Mucosa of rectum (tissue), 2 donors: ENCODE results near the gene SLC1A2.

Source experiments
- H3K27ac ChIP-seq, 2 donors: one replicate each; pipeline ENCODE4 v1.7.0; 2013; ENCODE audit warnings: inconsistent platforms in 2 of 2, low read depth in 2 of 2, low read length in 2 of 2
- H3K27me3 ChIP-seq, 2 donors: one replicate each; pipeline ENCODE4 v1.7.0; 2013; ENCODE audit warnings: low read length in 2 of 2; ENCODE audit not compliant: control insufficient read depth in 2 of 2, insufficient read depth in 2 of 2
- H3K36me3 ChIP-seq, 2 donors: one replicate each; pipeline ENCODE4 v1.7.0; 2013; ENCODE audit warnings: low read length in 2 of 2; ENCODE audit not compliant: control insufficient read depth in 2 of 2, insufficient read depth in 2 of 2
- H3K4me1 ChIP-seq, 2 donors: one replicate each; pipeline ENCODE4 v1.7.0; 2013; ENCODE audit warnings: low read length in 2 of 2, mild to moderate bottlenecking in 1 of 2; ENCODE audit not compliant: control insufficient read depth in 2 of 2, insufficient read depth in 2 of 2
- H3K4me3 ChIP-seq, 2 donors: one replicate each; pipeline ENCODE4 v1.7.0; 2013; ENCODE audit warnings: low read length in 2 of 2
- H3K9ac ChIP-seq, 2 donors: one replicate each; pipeline ENCODE4 v1.7.0; 2013; ENCODE audit warnings: low read length in 2 of 2, low read depth in 1 of 2, mild to moderate bottlenecking in 1 of 2
- H3K9me3 ChIP-seq, 2 donors: one replicate each; pipeline ENCODE4 v1.7.0; 2013; ENCODE audit warnings: low read length in 2 of 2; ENCODE audit not compliant: control insufficient read depth in 2 of 2
- donor health status: healthy.
- donor health status: Normal muscosa, but diverticular disease.

SLC1A2 gene

GRCh38 chr11:35377262-35377661, 42.1 kb downstream of the SLC1A2 start:
- H3K27ac ChIP-seq: no peak overlapping the region
- H3K9ac ChIP-seq: no peak overlapping the region
- no peaks in the 10 kb centered on the region for H3K9me3 ChIP-seq
- no peaks in the 10 kb centered on the region for H3K36me3 ChIP-seq
- no peak overlapping the region for H3K4me3 ChIP-seq
- no peaks in the 10 kb centered on the region for H3K4me1 ChIP-seq
- H3K27me3 ChIP-seq: no peaks in the 10 kb centered on the region

- no peak overlapping the region for H3K9ac ChIP-seq
- no peaks in the 10 kb centered on the region for H3K27me3 ChIP-seq
- H3K9me3 ChIP-seq: no peaks in the 10 kb centered on the region
- H3K4me3 ChIP-seq: no peak overlapping the region
- H3K27ac ChIP-seq: no peak overlapping the region
- H3K36me3 ChIP-seq: no peaks in the 10 kb centered on the region
- H3K4me1 ChIP-seq: no peaks in the 10 kb centered on the region
Measured at GRCh38 chr11:35376613-35377012, 42.7 kb downstream of the SLC1A2 start.

- no peaks in the 10 kb centered on the region for H3K27me3 ChIP-seq
- no peak overlapping the region for H3K9ac ChIP-seq
- H3K36me3 ChIP-seq: no peaks in the 10 kb centered on the region
- H3K27ac ChIP-seq: no peak overlapping the region
- H3K4me3 ChIP-seq: no peak overlapping the region
- no peaks in the 10 kb centered on the region for H3K9me3 ChIP-seq
- no peaks in the 10 kb centered on the region for H3K4me1 ChIP-seq
Measured at GRCh38 chr11:35376118-35376510, 43.2 kb downstream of the SLC1A2 start.

- H3K9me3 ChIP-seq: no peaks in the 10 kb centered on the region
- no peak overlapping the region for H3K4me3 ChIP-seq
- H3K4me1 ChIP-seq: no peaks in the 10 kb centered on the region
- no peaks in the 10 kb centered on the region for H3K36me3 ChIP-seq
- no peak overlapping the region for H3K9ac ChIP-seq
- no peak overlapping the region for H3K27ac ChIP-seq
- no peaks in the 10 kb centered on the region for H3K27me3 ChIP-seq
Measured at GRCh38 chr11:35375332-35376117, 43.8 kb downstream of the SLC1A2 start.

- Histone ChIP-seq H3K4me1 (no peaks in the 10 kb centered on the region), H3K9me3 (no peaks in the 10 kb centered on the region), H3K4me3 (no peak overlapping the region), H3K9ac (no peak overlapping the region), H3K27ac (no peak overlapping the region), H3K36me3 (no peaks in the 10 kb centered on the region), H3K27me3 (no peaks in the 10 kb centered on the region)
Measured at GRCh38 chr11:35373284-35373933, 45.9 kb downstream of the SLC1A2 start.

- Histone ChIP-seq H3K36me3 (no peaks in the 10 kb centered on the region), H3K27me3 (no peaks in the 10 kb centered on the region), H3K4me1 (no peaks in the 10 kb centered on the region), H3K27ac (no peak overlapping the region), H3K9me3 (no peaks in the 10 kb centered on the region), H3K4me3 (no peak overlapping the region), H3K9ac (no peak overlapping the region)
Measured at GRCh38 chr11:35372565-35373283, 46.6 kb downstream of the SLC1A2 start.

- Histone ChIP-seq H3K4me1 (peaks cover 0 to 7% of the 10 kb centered on the region in 2 donors), H3K27me3 (no peaks in the 10 kb centered on the region), H3K9me3 (no peaks in the 10 kb centered on the region), H3K36me3 (no peaks in the 10 kb centered on the region), H3K9ac (no peak overlapping the region), H3K4me3 (no peak overlapping the region), H3K27ac (no peak overlapping the region)
Measured at GRCh38 chr11:35367491-35367890, 51.9 kb downstream of the SLC1A2 start.

- no peak overlapping the region for H3K27ac ChIP-seq
Measured at GRCh38 chr11:35366798-35367197, 52.6 kb downstream of the SLC1A2 start.

GRCh38 chr11:35365961-35366360, 53.4 kb downstream of the SLC1A2 start:
- Histone ChIP-seq H3K36me3 (no peaks in the 10 kb centered on the region), H3K9me3 (no peaks in the 10 kb centered on the region), H3K4me1 (peaks cover 0 to 7% of the 10 kb centered on the region in 2 donors), H3K27me3 (no peaks in the 10 kb centered on the region), H3K27ac (no peak overlapping the region), H3K4me3 (no peak overlapping the region), H3K9ac (no peak overlapping the region)

More at GRCh38 chr11:35366798-35367197, 52.6 kb downstream of the SLC1A2 start:
- no peaks in the 10 kb centered on the region for H3K9me3 ChIP-seq
- H3K4me3 ChIP-seq: no peak overlapping the region
- H3K36me3 ChIP-seq: no peaks in the 10 kb centered on the region
- no peak overlapping the region for H3K9ac ChIP-seq
- H3K27me3 ChIP-seq: no peaks in the 10 kb centered on the region
- peaks cover 0 to 7% of the 10 kb centered on the region in 2 donors for H3K4me1 ChIP-seq

GRCh38 chr11:35365395-35365794, 54.0 kb downstream of the SLC1A2 start:
- H3K36me3 ChIP-seq: no peaks in the 10 kb centered on the region
- no peak overlapping the region for H3K27ac ChIP-seq

More at GRCh38 chr11:35365395-35365794, 54.0 kb downstream of the SLC1A2 start:
- H3K9me3 ChIP-seq: no peaks in the 10 kb centered on the region
- H3K4me1 ChIP-seq: peaks cover 0 to 7% of the 10 kb centered on the region in 2 donors
- H3K9ac ChIP-seq: no peak overlapping the region
- H3K27me3 ChIP-seq: no peaks in the 10 kb centered on the region
- H3K4me3 ChIP-seq: no peak overlapping the region
